GM12878 (cell line): ENCODE data around the gene USH2A. TPM values are rescaled to one million over a fixed set of nuclear protein-coding genes. Genes with fewer than 3 reads are reported as not detected.

ENCODE experiments used
- CTCF ChIP-seq, 3 experiments: IDR thresholded peaks in 2 of 3; conservative IDR thresholded peaks in 1 of 3; 2 replicates each; pipeline ENCODE4 v1.5.1; 2011; ENCODE audit warnings: low read depth in 3 of 3, low read length in 3 of 3, mild to moderate bottlenecking in 3 of 3, control low read depth in 2 of 3, moderate library complexity in 2 of 3, inconsistent platforms in 1 of 3, mixed read lengths in 1 of 3; ENCODE audit not compliant: control insufficient read depth in 2 of 3, insufficient read depth in 1 of 3; ENCODE audit errors: extremely low read depth in 1 of 3
- GATAD2B ChIP-seq: fragments of 450-650 bp; conservative IDR thresholded peaks from 2 replicates; pipeline ENCODE4 v1.6.1; 2017; ENCODE audit warnings: low read depth, mild to moderate bottlenecking, moderate library complexity
- KLF5 ChIP-seq: fragments of 450-650 bp; IDR thresholded peaks from 2 replicates; pipeline ENCODE4 v1.6.1; 2014; ENCODE audit warnings: mild to moderate bottlenecking; ENCODE audit not compliant: partially characterized antibody
- MEF2B ChIP-seq: fragments of 450-650 bp; IDR thresholded peaks from 2 replicates; pipeline ENCODE4 v1.6.1; 2018; ENCODE audit warnings: mild to moderate bottlenecking, moderate library complexity; ENCODE audit not compliant: partially characterized antibody, poor library complexity, severe bottlenecking
- NKRF ChIP-seq: fragments of 450-650 bp; conservative IDR thresholded peaks from 2 replicates; pipeline ENCODE4 v1.6.1; 2017; ENCODE audit warnings: mild to moderate bottlenecking, moderate library complexity
- POU2F2 ChIP-seq: IDR thresholded peaks from 3 replicates; pipeline ENCODE4 v1.6.1; 2011; ENCODE audit warnings: low read depth, mild to moderate bottlenecking, low read length, borderline replicate concordance
- RUNX3 ChIP-seq: IDR thresholded peaks from 2 replicates; pipeline ENCODE4 v1.6.1; 2012; ENCODE audit warnings: low read length, inconsistent platforms
- TCF7 ChIP-seq: IDR thresholded peaks from 2 replicates; pipeline ENCODE4 v1.6.1; 2014; ENCODE audit warnings: antibody characterized with exemption, borderline replicate concordance
- polyA plus RNA-seq, 11 experiments: library from polyadenylated mRNA; depleted of rRNA in 4 of 11; unstranded in 6 of 11; stranded (reverse) in 5 of 11; fragments of >200 nt; fragmentation: Nextera tagmentation in 4 of 11; fragmentation: Illumina TruSeq in 1 of 11; extraction: Ambion mirVana in 4 of 11; extraction: Trizol in 1 of 11; gene quantifications; 1 replicate in 1 of 11; 2 replicates in 10 of 11; pipeline versions ENCODE4 v1.2.1 to v1.2.3, GENCODE V29; 2011 to 2016; ENCODE audit warnings: inconsistent platforms in 2 of 11, missing spikeins in 2 of 11, low read depth in 1 of 11
- total RNA-seq, 4 experiments: library from RNA; depleted of rRNA in 3 of 4; stranded (reverse); fragments of >200 nt in 3 of 4; fragmentation: Illumina TruSeq in 1 of 4; extraction: Trizol in 1 of 4; gene quantifications; 2 replicates each; pipeline versions ENCODE4 v1.2.1 to v1.2.3, GENCODE V29; 2013 to 2021
- TF ChIP-seq, protein P1 (sequence below): fragments of 450-650 bp; IDR thresholded peaks from 2 replicates; pipeline ENCODE4 v1.6.1; 2016; ENCODE audit warnings: mild to moderate bottlenecking
- TF ChIP-seq, protein P2 (sequence below): fragments of 450-650 bp; formaldehyde crosslinking; IDR thresholded peaks from 2 replicates; pipeline ENCODE4 v1.4.0; 2022; ENCODE audit warnings: mild to moderate bottlenecking, moderate library complexity
- TF ChIP-seq, protein P3 (sequence below): IDR thresholded peaks from 2 replicates; pipeline ENCODE4 v1.6.1; 2011; ENCODE audit warnings: low read depth, mild to moderate bottlenecking, low read length, moderate library complexity, borderline replicate concordance; ENCODE audit errors: extremely low read depth

The USH2A gene
- total and polyA plus RNA-seq, 10 of the 15 experiments (the other 5 are each of a cell fraction or from before 2014, with no cell fraction given): under 0.01 to 0.20 (median 0.01) TPM; not detected in 2

GRCh38 chr1:215780641-215781040 is 642.6 kb downstream of the USH2A start (continued):
- TF ChIP-seq CTCF (IDR thresholded peaks at IDR 0.05 in 2 of 3, conservative IDR thresholded peaks at IDR 0.05 in 1 of 3; ENCODE audit: control insufficient read depth in 2 of 3, extremely low read depth in 1 of 3, insufficient read depth in 1 of 3, low read depth in 3 of 3, low read length in 3 of 3) (no peak), RUNX3 (no peak), MEF2B (no peak), NKRF (no peak), TCF7 (no peak), GATAD2B (no peak), KLF5 (no peak), POU2F2 (no peak)
- TF ChIP-seq, protein P1, sequence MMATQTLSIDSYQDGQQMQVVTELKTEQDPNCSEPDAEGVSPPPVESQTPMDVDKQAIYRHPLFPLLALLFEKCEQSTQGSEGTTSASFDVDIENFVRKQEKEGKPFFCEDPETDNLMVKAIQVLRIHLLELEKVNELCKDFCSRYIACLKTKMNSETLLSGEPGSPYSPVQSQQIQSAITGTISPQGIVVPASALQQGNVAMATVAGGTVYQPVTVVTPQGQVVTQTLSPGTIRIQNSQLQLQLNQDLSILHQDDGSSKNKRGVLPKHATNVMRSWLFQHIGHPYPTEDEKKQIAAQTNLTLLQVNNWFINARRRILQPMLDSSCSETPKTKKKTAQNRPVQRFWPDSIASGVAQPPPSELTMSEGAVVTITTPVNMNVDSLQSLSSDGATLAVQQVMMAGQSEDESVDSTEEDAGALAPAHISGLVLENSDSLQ: no peak
- TF ChIP-seq, protein P2, sequence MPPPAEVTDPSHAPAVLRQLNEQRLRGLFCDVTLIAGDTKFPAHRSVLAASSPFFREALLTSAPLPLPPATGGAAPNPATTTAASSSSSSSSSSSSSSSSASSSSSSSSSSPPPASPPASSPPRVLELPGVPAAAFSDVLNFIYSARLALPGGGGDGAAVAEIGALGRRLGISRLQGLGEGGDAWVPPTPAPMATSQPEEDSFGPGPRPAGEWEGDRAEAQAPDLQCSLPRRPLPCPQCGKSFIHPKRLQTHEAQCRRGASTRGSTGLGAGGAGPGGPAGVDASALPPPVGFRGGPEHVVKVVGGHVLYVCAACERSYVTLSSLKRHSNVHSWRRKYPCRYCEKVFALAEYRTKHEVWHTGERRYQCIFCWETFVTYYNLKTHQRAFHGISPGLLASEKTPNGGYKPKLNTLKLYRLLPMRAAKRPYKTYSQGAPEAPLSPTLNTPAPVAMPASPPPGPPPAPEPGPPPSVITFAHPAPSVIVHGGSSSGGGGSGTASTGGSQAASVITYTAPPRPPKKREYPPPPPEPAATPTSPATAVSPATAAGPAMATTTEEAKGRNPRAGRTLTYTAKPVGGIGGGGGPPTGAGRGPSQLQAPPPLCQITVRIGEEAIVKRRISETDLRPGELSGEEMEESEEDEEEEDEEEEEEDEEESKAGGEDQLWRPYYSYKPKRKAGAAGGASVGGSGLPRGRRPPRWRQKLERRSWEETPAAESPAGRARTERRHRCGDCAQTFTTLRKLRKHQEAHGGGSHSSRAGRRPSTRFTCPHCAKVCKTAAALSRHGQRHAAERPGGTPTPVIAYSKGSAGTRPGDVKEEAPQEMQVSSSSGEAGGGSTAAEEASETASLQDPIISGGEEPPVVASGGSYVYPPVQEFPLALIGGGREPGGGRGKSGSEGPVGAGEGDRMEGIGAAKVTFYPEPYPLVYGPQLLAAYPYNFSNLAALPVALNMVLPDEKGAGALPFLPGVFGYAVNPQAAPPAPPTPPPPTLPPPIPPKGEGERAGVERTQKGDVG (CRISPR knock-in tag): no peak
- TF ChIP-seq, protein P3, sequence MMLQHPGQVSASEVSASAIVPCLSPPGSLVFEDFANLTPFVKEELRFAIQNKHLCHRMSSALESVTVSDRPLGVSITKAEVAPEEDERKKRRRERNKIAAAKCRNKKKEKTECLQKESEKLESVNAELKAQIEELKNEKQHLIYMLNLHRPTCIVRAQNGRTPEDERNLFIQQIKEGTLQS: no peak
